Measurements from ENCODE around the gene ROR2. TPM values are rescaled to one million over a fixed set of nuclear protein-coding genes. Genes with fewer than 3 reads are reported as not detected.

ROR2 gene
- total RNA-seq, 1 donor from 2014 or later: 0.87 TPM

Small RNA genes lying within 50 kb of the gene (microRNA-seq; reads per million reads assigned to microRNA genes)
- gene MIR3910-1 (ENCODE audit: borderline number of aligned reads) (not detected), gene MIR3910-2 (ENCODE audit: borderline number of aligned reads) (not detected)

Other genes with a start within 250 kb of the ROR2 start
- gene SPTLC1, start 165.2 kb upstream of the ROR2 start, total RNA-seq: 23.9 TPM